D341Med (cell line): ENCODE measurements around the gene LSM14A.
A peak's percentile ranks its signal among the peaks of the same experiment; 100 is the strongest.
"Not testable (repeated sequence)": the region's sequence is repeated elsewhere in the genome, so short reads cannot be mapped to it uniquely, and the experiment has no call there.

ENCODE experiments used
- DNase-seq: peaks from one replicate; pipeline ENCODE4 v3.0.0; 2012; ENCODE audit warnings: low spot score

The LSM14A gene

GRCh38 chr19:34159541-34159940, 12.8 kb upstream of the LSM14A start:
- not testable (repeated sequence) for DNase-seq

DNA sequence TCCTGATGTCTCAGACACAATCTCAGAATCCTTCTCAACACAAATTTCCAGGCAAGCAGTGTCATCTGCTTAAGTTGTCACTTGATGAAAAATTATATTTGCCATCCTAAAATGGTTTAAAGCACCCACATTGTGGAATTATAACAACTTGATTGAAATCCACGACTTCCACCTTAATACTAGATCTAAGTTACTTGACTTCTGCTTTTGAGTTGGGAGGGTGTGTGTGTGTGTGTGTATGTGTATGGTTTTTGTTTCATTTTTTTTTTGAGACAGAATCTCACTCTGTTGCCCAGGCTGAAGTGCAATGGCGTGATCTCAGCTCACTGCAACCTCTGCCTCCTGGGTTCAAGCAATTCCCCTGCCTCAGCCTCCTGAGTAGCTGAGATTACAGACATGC, 10.4 kb upstream of the LSM14A start:
- DNase-seq = not testable (repeated sequence)

DNA sequence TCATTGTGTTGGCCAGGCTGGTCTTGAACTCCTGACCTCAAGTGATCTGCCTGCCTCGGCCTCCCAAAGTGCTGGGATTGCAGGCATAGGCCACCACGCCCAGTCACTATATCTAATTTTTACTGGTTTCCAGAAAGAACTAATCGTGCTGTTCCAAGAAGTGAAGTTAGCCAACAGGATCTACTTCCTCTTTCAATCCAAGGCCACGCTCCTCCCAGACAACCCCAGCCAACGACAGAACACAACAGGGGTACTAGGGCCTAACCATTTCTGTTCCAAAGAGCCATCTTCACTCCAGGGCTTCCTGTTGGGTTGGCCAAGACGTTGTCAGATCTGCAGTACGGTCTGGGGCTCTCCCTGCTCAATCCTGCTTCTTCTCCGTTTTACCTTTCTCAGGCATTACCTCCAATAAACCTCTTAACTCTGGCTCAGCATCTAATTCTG, 7.0 kb upstream of the LSM14A start:
- DNase-seq = no peak

GRCh38 chr19:34169475-34170199, 2.7 kb upstream of the LSM14A start:
- DNase-seq = not testable (repeated sequence)

DNA sequence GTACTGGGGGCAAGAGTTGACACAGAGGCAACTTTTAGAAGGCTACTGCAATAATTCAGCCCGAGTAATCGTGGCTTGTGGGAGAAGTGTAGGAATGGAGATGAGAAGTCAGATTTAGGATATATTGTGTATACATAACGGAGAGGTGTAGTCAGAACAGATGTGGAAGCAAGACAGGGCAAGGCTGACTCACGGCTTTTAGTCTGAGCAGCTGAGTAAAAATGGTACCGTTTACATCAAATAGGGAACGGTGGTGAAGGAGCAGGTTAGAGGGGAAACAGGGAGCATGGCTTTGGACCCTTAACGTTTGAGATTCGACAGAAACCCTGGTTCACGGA, 796 bp upstream of the LSM14A start:
- DNase-seq = no peak

GRCh38 chr19:34172661-34173192, 423 bp downstream of the LSM14A start:
- DNase-seq = peak; percentile 62

DNA sequence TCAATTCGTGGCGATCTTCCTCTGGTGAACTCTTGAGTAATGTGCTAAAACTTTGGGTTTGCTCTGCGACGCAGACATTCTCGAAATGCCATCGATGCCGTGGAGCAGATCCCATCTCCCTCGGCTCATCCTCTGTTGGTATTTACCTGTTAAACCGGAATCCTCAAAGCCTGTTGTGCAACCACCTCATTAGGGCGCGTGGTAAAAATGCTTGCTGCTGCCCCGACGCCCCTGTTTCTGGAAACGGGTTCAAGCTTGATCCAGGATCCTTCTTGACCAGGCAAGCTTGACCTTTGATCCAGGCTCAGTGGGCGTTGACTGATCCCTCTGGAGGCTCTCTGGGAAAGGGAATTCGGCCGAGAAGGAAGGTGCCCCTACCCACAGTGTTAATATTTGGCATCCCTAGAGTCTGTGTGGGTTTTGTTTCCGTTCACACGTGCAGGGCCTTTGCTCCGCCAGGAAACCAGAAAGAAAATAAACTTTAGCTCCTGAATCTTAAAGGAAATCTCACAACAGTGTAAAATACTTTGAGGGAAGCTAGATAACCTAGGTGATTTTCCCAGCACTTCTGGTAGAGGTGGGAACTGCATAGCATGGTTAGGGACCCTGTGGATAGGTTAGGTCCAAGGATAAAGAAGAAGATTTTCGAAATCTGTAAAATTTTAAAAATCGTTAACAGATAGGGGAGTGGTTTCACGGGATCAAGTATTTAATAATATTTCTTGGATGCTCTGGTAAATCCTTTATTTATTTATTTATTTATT, 1.1 kb downstream of the LSM14A start:
- peak; percentile 36 for DNase-seq

DNA sequence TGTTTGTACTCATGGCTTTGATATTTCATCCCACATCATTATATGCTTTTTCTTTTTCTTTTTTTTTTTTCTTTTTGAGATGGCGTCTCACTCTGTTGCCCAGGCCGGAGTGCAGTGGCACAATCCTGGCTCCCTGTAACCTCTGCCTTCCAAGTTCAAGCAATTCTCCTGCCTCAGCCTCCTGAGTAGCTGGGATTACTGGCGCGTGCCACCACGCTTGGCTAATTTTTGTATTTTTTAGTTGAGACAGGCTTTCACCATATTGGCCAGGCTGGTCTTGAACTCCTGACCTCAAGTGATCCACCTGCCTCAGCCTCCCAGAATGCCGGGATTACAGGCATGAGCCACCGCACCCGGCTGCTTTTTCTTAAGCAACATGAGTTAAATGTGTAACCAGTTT, 2.9 kb downstream of the LSM14A start:
- DNase-seq = not testable (repeated sequence)

DNA sequence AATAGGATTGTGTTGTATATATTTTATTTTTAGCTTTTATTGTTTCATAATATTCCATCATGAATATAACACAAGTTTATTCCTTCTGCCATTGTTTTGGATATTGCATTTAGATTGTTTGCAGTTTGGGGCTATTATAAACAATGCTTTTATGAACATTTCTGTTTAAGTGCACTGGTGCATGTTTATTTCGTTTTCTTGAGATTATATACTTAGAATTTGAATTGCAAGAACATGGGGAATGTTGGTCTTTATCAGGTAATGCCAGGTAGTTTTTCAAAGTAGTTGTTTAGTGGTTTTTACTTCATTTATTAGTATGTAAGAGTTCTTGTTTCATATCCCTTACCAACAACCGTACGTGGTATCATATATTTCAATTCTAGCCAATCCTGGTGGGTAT, 4.3 kb downstream of the LSM14A start:
- no peak for DNase-seq

DNA sequence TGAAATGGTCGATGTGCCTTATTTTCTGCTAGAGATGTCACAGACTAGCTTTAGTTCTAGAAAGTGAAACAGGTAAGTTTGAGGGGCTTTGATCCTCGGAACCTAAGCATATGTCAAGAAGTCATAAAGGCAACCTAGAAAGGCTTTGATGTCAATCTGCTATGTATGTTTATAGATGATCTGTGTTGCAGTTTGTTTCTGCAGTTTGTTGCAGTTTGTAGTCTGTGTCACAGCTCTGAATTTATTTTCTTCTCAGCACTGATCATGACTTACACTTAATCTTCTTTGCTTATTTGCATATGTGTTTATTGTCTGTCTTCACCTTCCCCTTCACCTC, 5.9 kb downstream of the LSM14A start:
- no peak for DNase-seq

- no peak for DNase-seq
Observed at GRCh38 chr19:34179066-34179465, 6.8 kb downstream of the LSM14A start.

DNA sequence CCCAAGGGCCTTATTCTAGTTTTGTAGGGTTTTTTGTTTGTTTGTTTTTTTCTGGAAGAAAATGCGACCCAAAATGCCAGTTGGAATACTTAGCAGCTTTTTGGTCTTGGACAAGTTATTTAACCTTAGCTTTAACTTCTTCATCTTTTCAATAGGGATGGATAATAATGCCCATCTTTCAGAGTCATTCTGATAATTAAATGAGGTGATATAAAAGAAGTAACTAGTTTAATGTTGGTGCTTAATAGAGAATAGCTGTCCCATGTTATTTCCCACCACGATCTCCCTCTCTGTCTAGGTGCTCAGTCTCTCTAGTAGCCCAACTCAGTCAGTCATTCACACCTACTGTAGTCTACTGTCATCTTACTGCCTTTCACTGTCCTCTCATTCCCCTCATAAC, 8.0 kb downstream of the LSM14A start:
- DNase-seq = no peak

DNA sequence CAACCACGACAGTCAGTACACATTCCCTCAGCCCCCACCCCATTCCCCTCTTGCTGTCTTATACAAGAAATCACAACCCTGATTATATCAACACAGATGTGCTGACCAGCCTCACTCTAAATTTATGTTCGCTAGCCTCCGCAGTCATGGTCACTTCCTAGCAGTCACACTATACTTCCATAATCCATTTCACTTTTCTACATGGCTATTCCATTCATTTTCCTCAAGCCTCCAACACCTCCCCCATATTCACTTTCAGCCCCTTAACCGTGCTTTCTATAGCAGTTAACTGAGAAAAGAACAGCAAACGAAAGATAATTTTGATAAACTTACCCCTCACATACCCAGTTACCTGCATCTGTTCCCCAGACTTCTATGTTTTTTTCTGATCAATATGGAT, 8.4 kb downstream of the LSM14A start:
- DNase-seq = no peak

GRCh38 chr19:34181111-34181864, 9.0 kb downstream of the LSM14A start:
- no peak for DNase-seq

- DNase-seq = no peak
Observed at GRCh38 chr19:34182125-34182524, 9.8 kb downstream of the LSM14A start.

DNA sequence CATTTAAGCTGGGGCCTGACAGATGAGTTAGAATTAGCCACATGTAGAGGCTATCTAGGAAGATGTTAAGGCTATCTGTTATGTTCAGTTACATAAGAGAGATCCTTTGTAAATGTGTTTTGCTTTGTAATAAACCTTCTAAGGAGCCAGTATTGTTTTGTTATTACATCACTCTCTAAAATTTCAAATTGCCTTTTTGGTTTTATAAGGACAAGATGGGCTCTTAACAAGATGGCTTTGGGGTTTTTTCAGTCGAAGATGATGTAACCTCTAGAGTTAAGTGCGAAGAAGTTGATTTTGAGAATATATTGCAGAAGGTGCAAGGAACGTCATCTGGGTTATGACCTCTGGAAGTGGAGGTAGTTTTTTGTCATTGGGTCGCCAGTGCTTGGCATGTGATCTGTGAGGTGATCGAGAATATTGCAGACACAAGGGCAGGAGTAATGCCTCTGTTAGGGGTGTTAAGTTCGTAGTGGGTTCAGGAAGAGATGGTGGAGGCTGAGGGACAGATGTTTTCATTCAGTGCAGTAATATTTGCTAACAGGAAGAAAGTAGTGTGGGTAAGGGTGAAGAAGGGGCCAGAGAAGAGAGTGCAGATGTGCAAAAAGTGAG, 12.7 kb downstream of the LSM14A start:
- no peak for DNase-seq

- DNase-seq = no peak
Observed at GRCh38 chr19:34186205-34186604, 13.9 kb downstream of the LSM14A start.

- no peak for DNase-seq
Observed at GRCh38 chr19:34187011-34187410, 14.7 kb downstream of the LSM14A start.

GRCh38 chr19:34188408-34188807, 16.1 kb downstream of the LSM14A start:
- DNase-seq = no peak

DNA sequence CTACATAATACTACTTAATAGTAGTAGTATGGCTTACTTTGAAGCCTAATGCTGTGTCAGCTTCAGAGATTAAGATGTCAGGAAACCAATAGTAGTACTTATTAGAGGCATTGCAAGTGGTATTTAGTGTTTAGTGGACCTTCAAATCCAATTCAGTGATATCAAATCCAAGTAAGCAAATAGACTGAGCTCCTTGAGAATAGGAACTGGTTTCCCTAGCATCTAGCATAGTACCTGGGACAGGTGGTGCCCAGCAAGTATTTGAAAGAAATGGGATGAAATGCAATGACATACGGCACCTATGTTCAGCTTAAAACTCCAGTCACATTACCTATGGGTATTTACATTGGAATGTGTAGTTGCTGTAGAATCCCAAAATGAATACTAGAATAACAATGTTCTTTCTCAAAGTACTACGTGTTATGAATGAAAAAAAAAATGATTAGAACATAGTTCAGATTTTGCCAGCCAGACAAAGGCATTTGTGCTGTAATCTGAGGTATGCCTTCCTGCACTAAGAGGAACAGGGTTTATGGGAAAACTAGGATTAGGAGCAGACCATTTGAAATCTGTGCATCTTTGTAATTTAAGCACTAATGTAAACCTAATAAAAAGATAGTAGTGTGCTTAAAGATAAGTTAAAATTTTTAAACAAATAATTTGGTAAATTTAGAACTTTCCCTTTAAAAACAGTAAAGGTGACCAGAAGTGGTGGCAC, 17.1 kb downstream of the LSM14A start:
- DNase-seq = no peak

DNA sequence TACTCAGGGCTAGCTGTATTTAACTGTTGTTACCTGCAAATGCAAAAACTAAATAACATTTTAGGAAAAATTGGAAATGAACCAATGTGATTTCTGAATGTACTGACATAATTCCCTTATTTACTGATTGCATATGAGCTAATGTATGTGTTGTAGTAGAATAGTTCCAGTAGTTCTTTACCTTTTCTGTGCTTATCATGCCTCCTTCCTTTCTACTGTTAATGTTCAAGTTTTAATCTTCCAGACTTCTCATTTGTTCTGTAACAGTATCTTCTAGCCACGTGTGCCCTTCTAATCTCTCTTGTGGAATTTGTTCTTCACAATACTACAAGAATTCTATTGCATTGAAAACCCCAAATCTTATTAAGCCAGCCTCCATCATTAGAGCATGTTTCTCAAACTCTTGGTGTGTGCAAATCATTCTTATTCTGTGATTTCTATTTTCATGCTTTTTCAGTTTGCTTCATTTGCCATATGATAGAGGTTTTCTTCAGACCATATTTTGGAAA, 17.7 kb downstream of the LSM14A start:
- no peak for DNase-seq
